ENCODE measurements around the gene CHMP4A.

Gene CHMP4A

DNA sequence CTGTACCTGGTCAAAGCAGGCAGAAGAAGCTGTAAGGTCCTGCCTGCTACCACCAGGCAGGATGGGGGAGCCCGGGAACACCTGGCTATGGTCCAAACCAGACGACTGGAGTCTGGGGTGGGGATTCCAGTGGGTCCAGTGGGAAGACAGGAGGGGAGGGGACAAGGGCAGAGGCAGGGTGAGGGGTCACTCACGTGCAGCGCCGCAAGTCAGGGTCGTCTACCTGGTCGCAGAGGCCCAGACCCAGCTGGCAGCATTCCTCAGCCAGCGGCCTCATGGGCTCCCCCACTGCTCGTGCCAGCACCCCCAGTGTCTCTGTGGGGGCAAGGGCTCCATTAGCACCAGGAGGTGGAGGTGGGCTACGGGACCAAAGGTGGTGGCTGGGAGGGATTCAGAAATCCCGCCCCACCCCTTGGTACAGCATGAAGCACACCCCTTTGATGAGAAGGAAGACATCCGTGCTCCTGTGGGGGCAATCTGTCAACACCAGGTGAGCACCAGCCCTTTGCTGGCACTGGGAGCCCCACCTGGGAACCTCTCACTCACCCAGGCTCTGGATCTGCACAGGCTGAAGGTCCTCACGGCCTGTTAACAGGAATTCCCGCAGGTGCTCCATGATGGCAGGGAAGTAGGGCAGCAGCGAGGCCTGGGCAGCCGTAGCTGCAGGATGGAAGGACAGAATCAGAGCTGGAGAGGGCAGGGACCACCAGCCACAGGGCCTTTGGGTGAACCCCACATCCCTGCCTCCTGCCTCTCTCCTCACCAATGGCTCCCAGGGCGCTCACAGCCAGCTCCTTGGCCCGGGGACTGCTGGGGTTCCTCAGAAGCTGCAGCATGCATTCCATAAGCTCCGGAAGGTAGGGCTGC, 29.0 kb downstream of the CHMP4A start:
- H3K4me3 ChIP-seq (ENCODE audit: low read depth, low read length) = no peak overlapping the region
- H3K27ac ChIP-seq = no peak overlapping the region
- H3K9me3 ChIP-seq (ENCODE audit: severe bottlenecking) = no peaks in the 10 kb centered on the region
- peaks cover 77% of the 10 kb centered on the region for H3K36me3 ChIP-seq
- no peak for DNase-seq
- TF ChIP-seq, protein P1, sequence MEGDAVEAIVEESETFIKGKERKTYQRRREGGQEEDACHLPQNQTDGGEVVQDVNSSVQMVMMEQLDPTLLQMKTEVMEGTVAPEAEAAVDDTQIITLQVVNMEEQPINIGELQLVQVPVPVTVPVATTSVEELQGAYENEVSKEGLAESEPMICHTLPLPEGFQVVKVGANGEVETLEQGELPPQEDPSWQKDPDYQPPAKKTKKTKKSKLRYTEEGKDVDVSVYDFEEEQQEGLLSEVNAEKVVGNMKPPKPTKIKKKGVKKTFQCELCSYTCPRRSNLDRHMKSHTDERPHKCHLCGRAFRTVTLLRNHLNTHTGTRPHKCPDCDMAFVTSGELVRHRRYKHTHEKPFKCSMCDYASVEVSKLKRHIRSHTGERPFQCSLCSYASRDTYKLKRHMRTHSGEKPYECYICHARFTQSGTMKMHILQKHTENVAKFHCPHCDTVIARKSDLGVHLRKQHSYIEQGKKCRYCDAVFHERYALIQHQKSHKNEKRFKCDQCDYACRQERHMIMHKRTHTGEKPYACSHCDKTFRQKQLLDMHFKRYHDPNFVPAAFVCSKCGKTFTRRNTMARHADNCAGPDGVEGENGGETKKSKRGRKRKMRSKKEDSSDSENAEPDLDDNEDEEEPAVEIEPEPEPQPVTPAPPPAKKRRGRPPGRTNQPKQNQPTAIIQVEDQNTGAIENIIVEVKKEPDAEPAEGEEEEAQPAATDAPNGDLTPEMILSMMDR (IDR thresholded peaks at IDR 0.05; ENCODE audit: low read depth, low read length) = no peak
- no peaks in the 10 kb centered on the region for H3K27me3 ChIP-seq (ENCODE audit: insufficient read depth, low read depth, severe bottlenecking)

DNA sequence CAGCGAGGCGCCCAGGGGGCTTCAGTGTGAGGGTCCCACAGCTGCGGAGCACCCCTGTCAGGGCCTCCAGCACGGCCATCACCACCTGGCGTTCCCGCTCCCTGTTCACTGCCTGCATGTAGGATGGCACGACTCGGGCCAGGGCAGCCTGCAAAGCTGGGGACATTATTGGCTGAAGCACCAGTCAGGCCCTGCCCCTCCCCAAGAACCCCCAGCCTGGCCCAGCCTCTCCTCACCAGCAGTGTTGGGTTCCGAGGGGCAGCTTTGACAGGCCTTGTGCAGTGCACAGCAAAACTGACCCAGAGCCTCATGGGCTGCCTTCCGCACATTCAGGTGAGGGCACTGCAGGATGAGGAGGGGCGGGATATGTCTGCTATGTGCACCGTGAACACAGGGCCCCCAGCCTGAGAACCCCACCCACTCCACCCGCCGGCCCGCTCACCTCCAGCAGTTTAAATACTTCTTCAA, 30.2 kb downstream of the CHMP4A start:
- H3K36me3 ChIP-seq = peaks cover 90% of the 10 kb centered on the region
- no peak overlapping the region for H3K27ac ChIP-seq
- DNase-seq = no peak
- TF ChIP-seq, protein P1 (IDR thresholded peaks at IDR 0.05; ENCODE audit: low read depth, low read length) = no peak
- no peak overlapping the region for H3K4me3 ChIP-seq (ENCODE audit: low read depth, low read length)
- H3K27me3 ChIP-seq (ENCODE audit: insufficient read depth, low read depth, severe bottlenecking) = no peaks in the 10 kb centered on the region
- H3K9me3 ChIP-seq (ENCODE audit: severe bottlenecking) = no peaks in the 10 kb centered on the region

DNA sequence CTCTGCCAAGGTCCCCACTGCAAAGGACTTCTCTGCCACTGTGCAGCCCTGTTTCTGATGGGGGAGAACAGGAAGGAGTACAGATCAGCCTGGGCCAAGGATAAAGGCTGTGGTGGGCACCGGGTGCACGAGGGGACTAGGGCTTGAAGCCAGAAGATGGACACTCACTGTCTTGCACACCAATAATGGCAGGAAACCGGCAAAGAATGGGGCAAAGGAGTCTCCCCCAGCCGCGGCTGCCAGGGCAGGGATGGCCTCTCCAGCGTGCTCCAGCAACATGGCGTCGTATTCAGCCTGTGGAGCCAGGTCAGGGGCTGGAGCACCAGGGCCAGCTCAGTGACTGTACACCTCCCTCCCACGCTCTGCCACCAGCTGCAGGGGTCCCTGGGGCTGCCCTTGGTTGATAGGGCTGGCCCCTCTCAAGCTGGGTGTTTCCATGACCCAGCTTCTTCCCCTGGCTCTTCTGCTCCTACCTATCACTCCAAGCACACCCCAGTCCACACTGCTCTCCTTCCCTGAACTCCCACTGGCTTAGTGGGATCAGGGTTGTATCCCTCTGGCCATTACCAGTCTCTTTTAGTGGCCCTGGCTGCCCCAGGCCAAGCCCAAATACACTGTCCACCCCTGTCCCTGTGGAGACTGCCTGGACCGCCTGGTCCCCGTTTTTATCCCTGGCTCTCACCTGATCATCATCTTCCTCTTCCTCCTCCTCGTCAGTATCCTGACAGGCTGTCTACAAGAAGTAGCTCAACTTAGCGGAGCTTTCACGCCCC, 31.0 kb downstream of the CHMP4A start:
- H3K9me3 ChIP-seq (ENCODE audit: severe bottlenecking) = no peaks in the 10 kb centered on the region
- no peak overlapping the region for H3K27ac ChIP-seq
- DNase-seq = no peak
- peaks cover 96% of the 10 kb centered on the region for H3K36me3 ChIP-seq
- TF ChIP-seq, protein P1 (IDR thresholded peaks at IDR 0.05; ENCODE audit: low read depth, low read length) = no peak
- no peak overlapping the region for H3K4me3 ChIP-seq (ENCODE audit: low read depth, low read length)
- H3K27me3 ChIP-seq (ENCODE audit: insufficient read depth, low read depth, severe bottlenecking) = no peaks in the 10 kb centered on the region

DNA sequence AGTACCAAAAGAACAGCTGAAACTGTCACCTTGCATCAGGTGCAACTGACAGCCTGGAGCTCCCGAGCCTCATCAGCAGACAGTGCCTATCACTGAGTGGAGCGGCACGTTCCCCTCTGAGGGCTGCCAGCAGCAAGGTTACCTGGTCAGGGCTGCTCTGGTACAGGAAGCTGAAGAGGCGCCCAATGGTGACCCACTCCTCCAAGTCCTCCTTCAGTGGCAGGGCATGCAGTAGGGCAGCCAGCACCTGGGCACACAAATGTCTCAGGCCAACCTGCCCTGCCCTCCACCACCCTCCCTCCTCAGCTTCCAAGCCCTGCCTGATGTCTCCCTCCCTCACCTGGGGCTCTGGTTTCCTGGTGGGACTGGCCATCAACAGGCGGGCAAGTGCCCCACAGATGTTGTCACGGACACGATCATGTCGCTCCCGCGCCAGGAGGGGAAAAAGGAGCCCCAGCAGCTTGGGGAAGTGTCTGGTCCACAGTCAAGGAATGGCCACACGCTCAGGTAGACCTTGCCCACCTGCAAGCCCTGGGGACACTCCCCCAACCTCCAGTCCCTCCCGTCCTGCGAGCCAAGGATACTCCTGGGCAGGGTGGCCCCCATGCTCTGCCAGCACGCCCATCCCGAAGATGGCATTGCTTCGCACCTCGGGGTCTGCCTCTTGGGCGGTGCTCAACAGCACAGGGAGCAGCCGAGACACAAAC, 31.8 kb downstream of the CHMP4A start:
- TF ChIP-seq, protein P1 (IDR thresholded peaks at IDR 0.05; ENCODE audit: low read depth, low read length) = no peak
- peaks cover 96% of the 10 kb centered on the region for H3K36me3 ChIP-seq

DNA sequence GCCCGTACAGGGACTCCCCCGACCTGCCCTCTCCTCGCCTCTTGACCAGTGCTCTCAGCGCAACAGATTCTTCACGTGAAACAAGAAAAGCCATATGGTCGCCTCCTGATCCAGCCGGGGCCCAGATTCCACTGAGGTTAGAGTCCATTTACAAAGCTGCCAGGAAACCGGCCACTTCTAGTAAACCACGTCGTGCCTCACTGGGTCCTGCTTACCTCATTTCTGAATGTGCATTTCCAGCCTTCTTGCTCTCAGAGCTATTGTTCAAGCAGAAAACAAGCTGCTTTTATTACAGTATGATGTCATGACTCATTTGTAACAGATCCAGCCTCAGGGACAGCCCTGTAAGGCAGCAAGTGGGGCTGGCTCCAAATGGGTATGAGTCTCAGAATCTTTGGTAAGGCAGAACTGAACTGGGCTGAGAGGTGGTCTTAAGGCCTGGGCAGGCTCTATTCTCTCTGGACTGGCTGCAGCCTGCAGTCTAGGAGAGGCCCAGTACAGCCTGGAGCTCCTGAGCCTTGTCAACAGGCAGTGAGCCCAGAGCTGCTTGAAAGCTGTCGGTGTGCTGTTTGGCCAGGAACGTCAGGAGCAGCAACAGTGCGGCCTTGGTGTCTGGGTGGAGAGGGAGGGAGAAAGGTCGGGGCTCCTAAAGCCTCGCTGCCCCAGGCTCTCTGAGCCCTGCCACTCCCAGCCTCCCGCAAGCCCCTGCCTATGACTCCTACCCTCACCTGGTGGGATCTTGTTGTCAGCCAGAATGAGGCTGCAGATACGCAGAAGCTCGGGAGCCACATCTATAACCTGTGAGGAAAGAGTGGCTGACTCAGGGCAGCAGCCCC, 33.1 kb downstream of the CHMP4A start:
- Histone ChIP-seq H3K27me3 (ENCODE audit: insufficient read depth, low read depth, severe bottlenecking) (no peaks in the 10 kb centered on the region), H3K9me3 (ENCODE audit: severe bottlenecking) (no peaks in the 10 kb centered on the region), H3K4me3 (ENCODE audit: low read depth, low read length) (no peak overlapping the region), H3K27ac (peak overlapping the region; percentile 51), H3K36me3 (peaks cover 92% of the 10 kb centered on the region)
- DNase-seq = no peak
- TF ChIP-seq, protein P1 (IDR thresholded peaks at IDR 0.05; ENCODE audit: low read depth, low read length) = no peak

More for the DNA sequence above, 31.8 kb downstream of the CHMP4A start:
- H3K9me3 ChIP-seq (ENCODE audit: severe bottlenecking) = no peaks in the 10 kb centered on the region
- no peaks in the 10 kb centered on the region for H3K27me3 ChIP-seq (ENCODE audit: insufficient read depth, low read depth, severe bottlenecking)
- H3K27ac ChIP-seq = no peak overlapping the region
- no peak for DNase-seq
- no peak overlapping the region for H3K4me3 ChIP-seq (ENCODE audit: low read depth, low read length)
